CD14-positive monocyte (primary cell): ENCODE measurements around the gene SEMA3C. TPM values are rescaled to one million over a fixed set of nuclear protein-coding genes. Genes with fewer than 3 reads are reported as not detected.

Experiments
- DNase-seq, 3 donors: peaks; one replicate each; pipeline ENCODE4 v3.0.0-alpha.2; 2011 to 2022
- H2AFZ ChIP-seq: 2 replicates; pipeline ENCODE4 v1.6.0; 2012; ENCODE audit warnings: mild to moderate bottlenecking, low read depth, low read length, inconsistent platforms; ENCODE audit not compliant: insufficient read depth, poor library complexity, severe bottlenecking
- H3K27ac ChIP-seq, 2 donors: 1 replicate in 1 of 2; 2 replicates in 1 of 2; pipeline ENCODE4 v1.5.1; 2012 to 2013; ENCODE audit warnings: low read length in 2 of 2, control low read depth in 1 of 2, inconsistent platforms in 1 of 2, low read depth in 1 of 2, mild to moderate bottlenecking in 1 of 2
- H3K27me3 ChIP-seq, 2 donors: one replicate each; pipeline versions ENCODE4 v1.6.0 to v1.6.1; 2011 to 2013; ENCODE audit warnings: low read length in 2 of 2; ENCODE audit not compliant: control insufficient read depth in 2 of 2, insufficient read depth in 2 of 2
- H3K36me3 ChIP-seq, 2 donors: replicated peaks in 1 of 2; 1 replicate in 1 of 2; 2 replicates in 1 of 2; pipeline versions ENCODE4 v1.5.1 to v1.6.1; 2012 to 2013; ENCODE audit warnings: low read length in 2 of 2, control low read depth in 1 of 2, inconsistent platforms in 1 of 2, mild to moderate bottlenecking in 1 of 2; ENCODE audit not compliant: insufficient read depth in 2 of 2, control insufficient read depth in 1 of 2
- H3K4me1 ChIP-seq, 2 donors: 1 replicate in 1 of 2; 2 replicates in 1 of 2; pipeline versions ENCODE4 v1.5.1 to v1.6.1; 2012 to 2013; ENCODE audit warnings: low read length in 2 of 2, control low read depth in 1 of 2, inconsistent platforms in 1 of 2, mild to moderate bottlenecking in 1 of 2, moderate library complexity in 1 of 2; ENCODE audit not compliant: insufficient read depth in 2 of 2, control insufficient read depth in 1 of 2
- H3K4me2 ChIP-seq: replicated peaks from 2 replicates; pipeline ENCODE3; 2012; ENCODE audit warnings: low read length, moderate library complexity, mild to moderate bottlenecking; ENCODE audit not compliant: poor library complexity, severe bottlenecking; ENCODE audit errors: extremely low read depth
- H3K4me3 ChIP-seq, 3 experiments: fragments of 200-600 bp in 1 of 3; sonication (generic) in 1 of 3; replicated peaks in 1 of 3; 1 replicate in 2 of 3; 2 replicates in 1 of 3; pipeline ENCODE4 v1.5.1; 2011 to 2013; ENCODE audit warnings: low read length in 3 of 3, mild to moderate bottlenecking in 3 of 3, control low read depth in 2 of 3, low read depth in 2 of 3, inconsistent platforms in 1 of 3, moderate library complexity in 1 of 3
- H3K79me2 ChIP-seq: 2 replicates; pipeline ENCODE4 v1.6.0; 2012; ENCODE audit warnings: mild to moderate bottlenecking, control low read depth, inconsistent platforms, low read length, moderate library complexity; ENCODE audit not compliant: insufficient read depth
- H3K9ac ChIP-seq: 2 replicates; pipeline ENCODE4 v1.6.0; 2017; ENCODE audit warnings: low read length, mild to moderate bottlenecking; ENCODE audit not compliant: insufficient read depth, poor library complexity, severe bottlenecking
- H3K9me3 ChIP-seq, 2 donors: replicated peaks in 1 of 2; 1 replicate in 1 of 2; 2 replicates in 1 of 2; pipeline versions ENCODE4 v1.5.1 to v1.6.1; 2012 to 2013; ENCODE audit warnings: low read length in 2 of 2, control low read depth in 1 of 2; ENCODE audit not compliant: control insufficient read depth in 1 of 2, insufficient read depth in 1 of 2
- H4K20me1 ChIP-seq: 2 replicates; pipeline ENCODE4 v1.6.0; 2012; ENCODE audit warnings: mild to moderate bottlenecking, low read length, control low read depth, moderate library complexity; ENCODE audit not compliant: insufficient read depth
- H3K27ac Mint-ChIP-seq, 7 donors: one replicate each; pipeline ENCODE4 v1.8.0; 2020; ENCODE audit warnings: mild to moderate bottlenecking in 7 of 7, mixed read lengths in 7 of 7, moderate library complexity in 6 of 7, inconsistent platforms in 2 of 7
- H3K27me3 Mint-ChIP-seq, 3 donors: one replicate each; pipeline ENCODE4 v1.8.0; 2021 to 2022; ENCODE audit warnings: low read depth in 3 of 3, mild to moderate bottlenecking in 3 of 3, mixed read lengths in 3 of 3, moderate library complexity in 3 of 3, inconsistent platforms in 1 of 3
- H3K36me3 Mint-ChIP-seq, 2 donors: one replicate each; pipeline ENCODE4 v1.8.0; 2020; ENCODE audit warnings: mixed read lengths in 2 of 2, inconsistent platforms in 1 of 2, mild to moderate bottlenecking in 1 of 2
- H3K4me1 Mint-ChIP-seq: one replicate; pipeline ENCODE4 v1.8.0; 2020; ENCODE audit warnings: mild to moderate bottlenecking, mixed read lengths
- H3K4me3 Mint-ChIP-seq, 2 donors: one replicate each; pipeline ENCODE4 v1.8.0; 2020; ENCODE audit warnings: mild to moderate bottlenecking in 2 of 2, mixed read lengths in 2 of 2, moderate library complexity in 1 of 2
- H3K9me3 Mint-ChIP-seq, 7 donors: one replicate each; pipeline ENCODE4 v1.8.0; 2020 to 2022; ENCODE audit warnings: mixed read lengths in 7 of 7, mild to moderate bottlenecking in 6 of 7, moderate library complexity in 6 of 7, inconsistent platforms in 2 of 7
- WGBS: methylation state at CpG from one replicate; pipeline ENCODE4 v1.1.5; 2013; ENCODE audit warnings: missing lambda C conversion rate; ENCODE audit not compliant: insufficient coverage; 5-methylcytosine and 5-hydroxymethylcytosine counted together
- intact Hi-C, 2 donors: fragments of 100-400 bp; cut with micrococcal nuclease; formaldehyde crosslinking; loops; one replicate each; pipeline versions ENCODE4 v1.15.0 to v1.15.1; 2023
- polyA plus RNA-seq, 3 donors: library from polyadenylated mRNA; depleted of rRNA in 1 of 3; unstranded in 2 of 3; stranded (reverse) in 1 of 3; fragments of 300-500 nt in 2 of 3; fragments of >200 nt in 1 of 3; fragmentation: Illumina TruSeq in 2 of 3; gene quantifications; 1 replicate in 2 of 3; 2 replicates in 1 of 3; pipeline ENCODE4 v1.2.3, GENCODE V29; 2012 to 2021
- TF ChIP-seq, protein P1 (sequence below): fragments of 200-600 bp; IDR thresholded peaks from one replicate; pipeline ENCODE4 v1.8.0; 2022; ENCODE audit warnings: antibody characterized with exemption, mild to moderate bottlenecking

SEMA3C gene
- polyA plus RNA-seq, 3 donors = 7.2 to 14.1 (median 13.7) TPM

DNA sequence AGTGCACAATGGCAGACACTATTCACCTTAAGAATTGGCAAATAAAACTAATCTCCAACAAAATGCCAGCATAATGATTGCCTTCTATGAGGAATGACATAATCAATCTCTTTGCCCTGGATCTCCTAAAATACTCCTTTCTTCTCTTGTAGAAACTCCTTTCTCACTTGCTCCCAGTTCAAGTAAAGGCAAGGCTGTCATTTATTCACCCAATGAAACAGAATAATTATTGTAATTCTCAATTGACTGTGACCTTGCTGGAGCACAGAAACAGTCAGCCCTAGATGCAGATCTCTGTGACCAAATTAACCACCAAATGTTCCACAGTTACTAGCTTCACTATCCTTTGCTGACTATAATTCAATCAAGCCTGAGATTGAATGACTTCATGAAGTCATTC is 99.3 kb downstream of the SEMA3C start:
- intact Hi-C loops = no loop called here
- Mint-ChIP-seq H3K27me3 (no peaks in the 10 kb centered on the region), H3K27ac (no peak overlapping the region), H3K4me3 (no peak overlapping the region), H3K4me1 (peaks cover 12% of the 10 kb centered on the region), H3K9me3 (peaks cover 0 to 6% (median 0%) of the 10 kb centered on the region in 7 donors), H3K36me3 (peaks cover 18 to 22% of the 10 kb centered on the region in 2 donors)
- TF ChIP-seq, protein P1, sequence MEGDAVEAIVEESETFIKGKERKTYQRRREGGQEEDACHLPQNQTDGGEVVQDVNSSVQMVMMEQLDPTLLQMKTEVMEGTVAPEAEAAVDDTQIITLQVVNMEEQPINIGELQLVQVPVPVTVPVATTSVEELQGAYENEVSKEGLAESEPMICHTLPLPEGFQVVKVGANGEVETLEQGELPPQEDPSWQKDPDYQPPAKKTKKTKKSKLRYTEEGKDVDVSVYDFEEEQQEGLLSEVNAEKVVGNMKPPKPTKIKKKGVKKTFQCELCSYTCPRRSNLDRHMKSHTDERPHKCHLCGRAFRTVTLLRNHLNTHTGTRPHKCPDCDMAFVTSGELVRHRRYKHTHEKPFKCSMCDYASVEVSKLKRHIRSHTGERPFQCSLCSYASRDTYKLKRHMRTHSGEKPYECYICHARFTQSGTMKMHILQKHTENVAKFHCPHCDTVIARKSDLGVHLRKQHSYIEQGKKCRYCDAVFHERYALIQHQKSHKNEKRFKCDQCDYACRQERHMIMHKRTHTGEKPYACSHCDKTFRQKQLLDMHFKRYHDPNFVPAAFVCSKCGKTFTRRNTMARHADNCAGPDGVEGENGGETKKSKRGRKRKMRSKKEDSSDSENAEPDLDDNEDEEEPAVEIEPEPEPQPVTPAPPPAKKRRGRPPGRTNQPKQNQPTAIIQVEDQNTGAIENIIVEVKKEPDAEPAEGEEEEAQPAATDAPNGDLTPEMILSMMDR = no peak
- DNase-seq = no peak
- no peak overlapping the region for H3K9ac ChIP-seq
- no peak overlapping the region for H3K4me2 ChIP-seq
- no peak overlapping the region for H3K4me3 ChIP-seq
- H3K9me3 ChIP-seq = no peaks in the 10 kb centered on the region
- H3K27me3 ChIP-seq = no peaks in the 10 kb centered on the region
- H4K20me1 ChIP-seq = no peaks in the 10 kb centered on the region
- peaks cover 4 to 7% of the 10 kb centered on the region in 2 donors for H3K4me1 ChIP-seq
- no peak overlapping the region for H3K27ac ChIP-seq
- no peak overlapping the region for H2AFZ ChIP-seq
- H3K79me2 ChIP-seq = no peaks in the 10 kb centered on the region
- H3K36me3 ChIP-seq = peaks cover 0 to 6% of the 10 kb centered on the region in 2 donors

DNA sequence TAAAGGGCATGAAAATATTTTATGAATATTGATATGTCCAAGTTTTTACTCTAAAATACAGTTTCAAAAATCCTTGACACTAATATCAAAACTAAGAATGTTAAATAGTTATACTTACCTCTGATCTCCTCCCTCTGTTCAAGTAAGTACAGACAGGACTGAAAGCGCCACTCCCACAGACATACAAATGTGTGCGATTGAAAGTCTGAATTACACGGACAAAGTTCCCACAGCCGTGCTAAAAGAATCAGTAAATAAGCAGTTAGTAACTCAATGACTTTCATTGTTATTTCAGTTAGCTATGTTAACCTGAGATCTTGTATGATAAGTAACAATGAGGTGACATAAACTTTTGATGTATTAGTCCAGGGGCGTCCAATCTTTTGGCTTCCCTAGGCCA is 100.7 kb downstream of the SEMA3C start:
- intact Hi-C loops = no loop called here
- no peaks in the 10 kb centered on the region for H3K9me3 ChIP-seq
- no peaks in the 10 kb centered on the region for H3K27me3 ChIP-seq
- no peak overlapping the region for H3K27ac ChIP-seq
- peaks cover 4 to 7% of the 10 kb centered on the region in 2 donors for H3K4me1 ChIP-seq
- H3K27me3 Mint-ChIP-seq = peaks cover 0 to 1% (median 1%) of the 10 kb centered on the region in 3 donors
- no peak overlapping the region for H3K9ac ChIP-seq
- peaks cover 12% of the 10 kb centered on the region for H3K4me1 Mint-ChIP-seq
- no peaks in the 10 kb centered on the region for H4K20me1 ChIP-seq
- no peak overlapping the region for H3K4me3 ChIP-seq
- no peak for DNase-seq
- no peak overlapping the region for H2AFZ ChIP-seq
- H3K36me3 Mint-ChIP-seq = peaks cover 23 to 31% of the 10 kb centered on the region in 2 donors
- H3K9me3 Mint-ChIP-seq = peaks cover 3 to 13% (median 5%) of the 10 kb centered on the region in 7 donors
- no peaks in the 10 kb centered on the region for H3K79me2 ChIP-seq
- no peak overlapping the region for H3K4me3 Mint-ChIP-seq
- TF ChIP-seq, protein P1 = no peak
- peaks cover 0 to 11% of the 10 kb centered on the region in 2 donors for H3K36me3 ChIP-seq
- no peak overlapping the region for H3K4me2 ChIP-seq
- 100% methylated on average over 2 of the region's 5 CpGs for WGBS
- H3K27ac Mint-ChIP-seq = no peak overlapping the region
